ENCODE data around the gene IFT122.

The IFT122 gene

GRCh38 chr3:129433565-129433964 is 6.5 kb upstream of the IFT122 start:
- no peak for DNase-seq (ENCODE audit: low read depth, low spot score)

GRCh38 chr3:129434140-129434539 is 5.9 kb upstream of the IFT122 start:
- DNase-seq (ENCODE audit: low read depth, low spot score): no peak
- no peak overlapping the region for H3K27ac ChIP-seq

More at GRCh38 chr3:129433565-129433964, 6.5 kb upstream of the IFT122 start:
- no peak overlapping the region for H3K27ac ChIP-seq

GRCh38 chr3:129435367-129435766 is 4.7 kb upstream of the IFT122 start:
- DNase-seq (ENCODE audit: low read depth, low spot score): no peak
- H3K27ac ChIP-seq: no peak overlapping the region

GRCh38 chr3:129439226-129439816 is 703 bp upstream of the IFT122 start:
- peak overlapping the region; percentile 72 for H3K27ac ChIP-seq
- DNase-seq (ENCODE audit: low read depth, low spot score): no peak

GRCh38 chr3:129440618-129441190 is 680 bp downstream of the IFT122 start:
- H3K27ac ChIP-seq: peak overlapping the region; percentile 72
- no peak for DNase-seq (ENCODE audit: low read depth, low spot score)

GRCh38 chr3:129441215-129441614 is 1.2 kb downstream of the IFT122 start:
- H3K27ac ChIP-seq: peak overlapping the region; percentile 72
- DNase-seq (ENCODE audit: low read depth, low spot score): no peak

GRCh38 chr3:129441782-129442181 is 1.8 kb downstream of the IFT122 start:
- peak overlapping the region; percentile 72 for H3K27ac ChIP-seq
- no peak for DNase-seq (ENCODE audit: low read depth, low spot score)

GRCh38 chr3:129442486-129442885 is 2.5 kb downstream of the IFT122 start:
- H3K27ac ChIP-seq: no peak overlapping the region
- no peak for DNase-seq (ENCODE audit: low read depth, low spot score)

GRCh38 chr3:129442947-129443346 is 2.9 kb downstream of the IFT122 start:
- H3K27ac ChIP-seq: no peak overlapping the region
- DNase-seq (ENCODE audit: low read depth, low spot score): no peak

- no peak overlapping the region for H3K27ac ChIP-seq
- DNase-seq (ENCODE audit: low read depth, low spot score): no peak
Measured at GRCh38 chr3:129445471-129445870, 5.4 kb downstream of the IFT122 start.

- DNase-seq (ENCODE audit: low read depth, low spot score): no peak
- H3K27ac ChIP-seq: no peak overlapping the region
Measured at GRCh38 chr3:129446926-129447325, 6.9 kb downstream of the IFT122 start.

GRCh38 chr3:129448186-129448895 is 8.3 kb downstream of the IFT122 start:
- DNase-seq (ENCODE audit: low read depth, low spot score): no peak
- H3K27ac ChIP-seq: no peak overlapping the region

- H3K27ac ChIP-seq: no peak overlapping the region
- DNase-seq (ENCODE audit: low read depth, low spot score): no peak
Measured at GRCh38 chr3:129449279-129450115, 9.5 kb downstream of the IFT122 start.

GRCh38 chr3:129453732-129454131 is 13.7 kb downstream of the IFT122 start:
- no peak overlapping the region for H3K27ac ChIP-seq
- DNase-seq (ENCODE audit: low read depth, low spot score): no peak

GRCh38 chr3:129460155-129460554 is 20.1 kb downstream of the IFT122 start:
- DNase-seq (ENCODE audit: low read depth, low spot score): no peak
- H3K27ac ChIP-seq: no peak overlapping the region

GRCh38 chr3:129460572-129460971 is 20.5 kb downstream of the IFT122 start:
- no peak for DNase-seq (ENCODE audit: low read depth, low spot score)
- no peak overlapping the region for H3K27ac ChIP-seq

- no peak for DNase-seq (ENCODE audit: low read depth, low spot score)
- H3K27ac ChIP-seq: no peak overlapping the region
Measured at GRCh38 chr3:129461022-129461421, 21.0 kb downstream of the IFT122 start.

GRCh38 chr3:129461461-129462146 is 21.6 kb downstream of the IFT122 start:
- no peak overlapping the region for H3K27ac ChIP-seq
- no peak for DNase-seq (ENCODE audit: low read depth, low spot score)

- no peak overlapping the region for H3K27ac ChIP-seq
- no peak for DNase-seq (ENCODE audit: low read depth, low spot score)
Measured at GRCh38 chr3:129462361-129462968, 22.4 kb downstream of the IFT122 start.

GRCh38 chr3:129463094-129463493 is 23.1 kb downstream of the IFT122 start:
- DNase-seq (ENCODE audit: low read depth, low spot score): no peak
- H3K27ac ChIP-seq: no peak overlapping the region

All from epithelial cell of prostate (primary cell).